HL-60 (cell line): ENCODE results near the gene TRAPPC2.

Source experiments
- DNase-seq, 2 experiments: peaks; one replicate each; pipeline ENCODE4 v3.0.0-alpha.2; 2010 to 2020; ENCODE audit warnings: low read depth in 1 of 2, low spot score in 1 of 2
- H3K27ac ChIP-seq: fragments of 250-450 bp; sonication (Bioruptor Pico); replicated peaks from 2 replicates; pipeline ENCODE4 v1.5.1; 2020; ENCODE audit warnings: mild to moderate bottlenecking, moderate library complexity
- H3K27me3 ChIP-seq: fragments of 250-450 bp; sonication (Bioruptor Pico); 2 replicates; pipeline ENCODE4 v1.5.1; 2021; ENCODE audit warnings: mild to moderate bottlenecking, moderate library complexity; ENCODE audit not compliant: insufficient read depth, poor library complexity, severe bottlenecking
- H3K4me3 ChIP-seq: replicated peaks from 2 replicates; pipeline ENCODE4 v1.5.1; 2011; ENCODE audit warnings: mild to moderate bottlenecking, control low read depth, low read length; ENCODE audit not compliant: insufficient read depth
- GABPA ChIP-seq: IDR thresholded peaks from 2 replicates; pipeline ENCODE4 v1.6.1; 2012; ENCODE audit warnings: low read depth
- POLR2AphosphoS5 ChIP-seq: IDR thresholded peaks from 2 replicates; pipeline ENCODE4 v1.6.1; 2012; ENCODE audit warnings: low read depth
- SPI1 ChIP-seq: IDR thresholded peaks from 2 replicates; pipeline ENCODE4 v1.6.1; 2012; ENCODE audit warnings: low read depth, mild to moderate bottlenecking, borderline replicate concordance
- TF ChIP-seq, protein P1 (sequence below): IDR thresholded peaks from 2 replicates; pipeline ENCODE4 v1.6.1; 2012; ENCODE audit warnings: low read depth; ENCODE audit not compliant: insufficient replicate concordance
- TF ChIP-seq, protein P2 (sequence below): IDR thresholded peaks from one replicate; pipeline ENCODE4 v1.5.1; 2011; ENCODE audit warnings: low read length, control low read depth, inconsistent platforms; ENCODE audit not compliant: insufficient read depth

Gene TRAPPC2

DNA sequence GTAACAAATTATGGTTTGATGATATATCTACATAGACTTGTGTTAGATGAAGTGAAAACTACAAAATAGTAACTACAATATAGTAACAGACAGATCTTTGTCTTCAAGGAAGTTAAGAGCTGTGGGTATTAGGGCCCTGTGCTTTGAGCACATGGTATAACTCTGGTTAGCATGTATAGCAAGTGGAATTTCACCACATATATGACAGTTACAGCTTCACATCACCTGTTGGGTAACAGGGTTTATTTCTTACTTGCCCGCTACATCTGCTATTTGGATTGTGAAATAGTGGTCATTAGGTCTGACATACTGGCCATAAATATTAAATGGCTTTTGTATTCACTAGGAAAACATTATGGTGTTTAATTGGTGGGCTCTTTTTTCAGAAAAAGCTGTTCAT, 20.3 kb upstream of the TRAPPC2 start:
- no peak overlapping the region for H3K4me3 ChIP-seq
- no peaks in the 10 kb centered on the region for H3K27me3 ChIP-seq
- peak overlapping the region; percentile 76 for H3K27ac ChIP-seq
- TF ChIP-seq, protein P1, sequence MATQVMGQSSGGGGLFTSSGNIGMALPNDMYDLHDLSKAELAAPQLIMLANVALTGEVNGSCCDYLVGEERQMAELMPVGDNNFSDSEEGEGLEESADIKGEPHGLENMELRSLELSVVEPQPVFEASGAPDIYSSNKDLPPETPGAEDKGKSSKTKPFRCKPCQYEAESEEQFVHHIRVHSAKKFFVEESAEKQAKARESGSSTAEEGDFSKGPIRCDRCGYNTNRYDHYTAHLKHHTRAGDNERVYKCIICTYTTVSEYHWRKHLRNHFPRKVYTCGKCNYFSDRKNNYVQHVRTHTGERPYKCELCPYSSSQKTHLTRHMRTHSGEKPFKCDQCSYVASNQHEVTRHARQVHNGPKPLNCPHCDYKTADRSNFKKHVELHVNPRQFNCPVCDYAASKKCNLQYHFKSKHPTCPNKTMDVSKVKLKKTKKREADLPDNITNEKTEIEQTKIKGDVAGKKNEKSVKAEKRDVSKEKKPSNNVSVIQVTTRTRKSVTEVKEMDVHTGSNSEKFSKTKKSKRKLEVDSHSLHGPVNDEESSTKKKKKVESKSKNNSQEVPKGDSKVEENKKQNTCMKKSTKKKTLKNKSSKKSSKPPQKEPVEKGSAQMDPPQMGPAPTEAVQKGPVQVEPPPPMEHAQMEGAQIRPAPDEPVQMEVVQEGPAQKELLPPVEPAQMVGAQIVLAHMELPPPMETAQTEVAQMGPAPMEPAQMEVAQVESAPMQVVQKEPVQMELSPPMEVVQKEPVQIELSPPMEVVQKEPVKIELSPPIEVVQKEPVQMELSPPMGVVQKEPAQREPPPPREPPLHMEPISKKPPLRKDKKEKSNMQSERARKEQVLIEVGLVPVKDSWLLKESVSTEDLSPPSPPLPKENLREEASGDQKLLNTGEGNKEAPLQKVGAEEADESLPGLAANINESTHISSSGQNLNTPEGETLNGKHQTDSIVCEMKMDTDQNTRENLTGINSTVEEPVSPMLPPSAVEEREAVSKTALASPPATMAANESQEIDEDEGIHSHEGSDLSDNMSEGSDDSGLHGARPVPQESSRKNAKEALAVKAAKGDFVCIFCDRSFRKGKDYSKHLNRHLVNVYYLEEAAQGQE: no peak
- TF ChIP-seq POLR2AphosphoS5: peak; percentile 28; the same call in 1 of the 2 replicates
- peak; percentile 66 to 71 for DNase-seq

GRCh38 chrX:13752646-13753045, 18.2 kb upstream of the TRAPPC2 start:
- Histone ChIP-seq H3K4me3 (no peak overlapping the region), H3K27me3 (no peaks in the 10 kb centered on the region), H3K27ac (peak overlapping the region; percentile 58)
- peak; percentile 25 to 51 for DNase-seq
- peak; percentile 57; the same call in 1 of the 2 replicates for TF ChIP-seq SPI1
- TF ChIP-seq, protein P1: no peak

DNA sequence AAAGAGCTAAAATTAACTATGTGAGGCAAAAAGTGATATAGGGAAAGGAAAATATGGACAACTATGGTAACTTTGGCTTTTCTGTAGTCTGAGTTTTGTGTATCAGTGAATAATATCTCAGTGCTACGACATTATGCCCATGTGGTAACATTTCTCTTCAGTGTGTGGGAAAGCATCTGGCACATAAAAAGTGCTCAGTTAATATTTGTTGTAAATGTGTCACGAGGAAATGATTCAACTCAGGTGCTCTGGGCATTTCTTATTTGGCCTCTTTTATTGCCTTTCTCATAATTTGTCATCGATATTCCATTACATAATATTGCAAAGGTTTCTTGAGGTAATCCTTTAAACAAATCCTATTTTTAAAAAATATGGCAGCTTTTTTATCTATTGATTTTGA, 17.7 kb upstream of the TRAPPC2 start:
- TF ChIP-seq POLR2AphosphoS5: no peak
- TF ChIP-seq GABPA: no peak
- TF ChIP-seq SPI1: no peak
- TF ChIP-seq, protein P2, sequence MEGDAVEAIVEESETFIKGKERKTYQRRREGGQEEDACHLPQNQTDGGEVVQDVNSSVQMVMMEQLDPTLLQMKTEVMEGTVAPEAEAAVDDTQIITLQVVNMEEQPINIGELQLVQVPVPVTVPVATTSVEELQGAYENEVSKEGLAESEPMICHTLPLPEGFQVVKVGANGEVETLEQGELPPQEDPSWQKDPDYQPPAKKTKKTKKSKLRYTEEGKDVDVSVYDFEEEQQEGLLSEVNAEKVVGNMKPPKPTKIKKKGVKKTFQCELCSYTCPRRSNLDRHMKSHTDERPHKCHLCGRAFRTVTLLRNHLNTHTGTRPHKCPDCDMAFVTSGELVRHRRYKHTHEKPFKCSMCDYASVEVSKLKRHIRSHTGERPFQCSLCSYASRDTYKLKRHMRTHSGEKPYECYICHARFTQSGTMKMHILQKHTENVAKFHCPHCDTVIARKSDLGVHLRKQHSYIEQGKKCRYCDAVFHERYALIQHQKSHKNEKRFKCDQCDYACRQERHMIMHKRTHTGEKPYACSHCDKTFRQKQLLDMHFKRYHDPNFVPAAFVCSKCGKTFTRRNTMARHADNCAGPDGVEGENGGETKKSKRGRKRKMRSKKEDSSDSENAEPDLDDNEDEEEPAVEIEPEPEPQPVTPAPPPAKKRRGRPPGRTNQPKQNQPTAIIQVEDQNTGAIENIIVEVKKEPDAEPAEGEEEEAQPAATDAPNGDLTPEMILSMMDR: no peak
- TF ChIP-seq, protein P1: no peak
- no peaks in the 10 kb centered on the region for H3K27me3 ChIP-seq
- DNase-seq: no peak
- peak overlapping the region; percentile 58 for H3K27ac ChIP-seq
- H3K4me3 ChIP-seq: no peak overlapping the region

DNA sequence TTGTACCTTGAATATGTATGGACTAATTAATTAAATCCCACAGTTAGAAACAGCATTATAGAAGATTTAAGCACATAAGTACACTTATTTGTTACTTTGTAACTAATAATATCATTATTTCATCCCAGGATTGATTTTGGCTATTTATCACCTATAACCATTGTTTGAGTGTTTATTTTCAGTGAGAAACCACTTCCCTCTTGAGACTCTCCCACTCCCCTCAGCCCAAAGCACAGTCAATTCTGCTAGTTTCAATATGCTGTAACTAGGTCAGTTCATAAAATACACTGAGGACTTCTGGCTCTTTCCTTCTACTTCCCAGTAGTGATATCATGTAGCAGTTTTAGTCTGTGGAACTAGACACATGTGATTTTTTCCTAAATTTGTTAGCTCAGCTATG, 16.4 kb upstream of the TRAPPC2 start:
- no peaks in the 10 kb centered on the region for H3K27me3 ChIP-seq
- H3K27ac ChIP-seq: no peak overlapping the region
- no peak overlapping the region for H3K4me3 ChIP-seq
- DNase-seq: no peak
- TF ChIP-seq, protein P1: no peak
- TF ChIP-seq GABPA (no peak), POLR2AphosphoS5 (no peak), SPI1 (no peak)
- TF ChIP-seq, protein P2: no peak
